Suprapubic skin (tissue), 3 donors: ENCODE results near the gene PRAMEF10.
"Not testable (repeated sequence)": the region's sequence is repeated elsewhere in the genome, so short reads cannot be mapped to it uniquely, and the experiment has no call there.

ENCODE experiments used
- POLR2AphosphoS5 ChIP-seq, 3 donors: sonication (generic); formaldehyde crosslinking; IDR thresholded peaks; one replicate each; pipeline ENCODE4 v1.6.1; 2017; ENCODE audit warnings: antibody characterized with exemption in 3 of 3
- TF ChIP-seq, protein P1 (sequence below), 2 donors: fragments of 200-600 bp in 1 of 2; fragments of 450-650 bp in 1 of 2; sonication (generic) in 1 of 2; IDR thresholded peaks; one replicate each; pipeline ENCODE4 v1.5.1; 2016 to 2019; ENCODE audit warnings: antibody characterized with exemption in 2 of 2, mild to moderate bottlenecking in 1 of 2, moderate library complexity in 1 of 2

DNA sequence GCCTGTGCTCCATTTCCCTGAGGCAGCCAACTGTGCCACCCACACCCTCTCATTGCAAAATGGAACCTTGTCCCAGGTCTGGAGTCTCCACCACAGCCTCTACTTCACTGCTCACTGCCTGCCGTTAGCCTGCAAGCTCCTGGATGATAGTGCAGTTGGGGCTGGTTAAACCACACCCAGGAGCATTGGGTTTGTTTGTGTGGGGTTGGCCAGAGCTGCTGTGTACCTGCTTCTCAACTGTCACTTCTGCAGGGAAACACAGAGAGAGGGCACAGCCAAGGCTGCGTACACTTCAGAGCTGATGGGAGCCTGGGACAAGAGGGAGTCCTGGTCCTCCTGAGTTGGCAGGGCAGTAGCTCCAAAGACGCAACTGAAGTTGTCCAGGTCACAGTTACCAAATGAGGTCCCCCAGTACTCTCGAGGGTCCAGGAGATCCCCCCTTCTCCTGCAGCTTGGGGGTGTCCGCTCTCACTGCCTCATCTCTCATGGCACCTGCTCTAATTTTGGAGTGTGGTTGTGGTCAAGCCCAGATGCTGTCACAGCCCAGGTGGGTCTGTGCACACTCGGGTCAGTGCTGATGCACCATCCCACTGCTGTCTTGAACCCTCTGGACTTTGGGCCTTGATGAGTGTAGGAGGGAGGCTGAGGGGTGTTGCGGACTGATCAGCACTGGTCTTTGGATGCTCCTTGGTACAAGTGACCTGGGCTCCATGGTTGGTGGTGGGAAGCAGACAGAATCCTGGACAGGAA, 34.8 kb downstream of the PRAMEF10 start:
- TF ChIP-seq, protein P1, sequence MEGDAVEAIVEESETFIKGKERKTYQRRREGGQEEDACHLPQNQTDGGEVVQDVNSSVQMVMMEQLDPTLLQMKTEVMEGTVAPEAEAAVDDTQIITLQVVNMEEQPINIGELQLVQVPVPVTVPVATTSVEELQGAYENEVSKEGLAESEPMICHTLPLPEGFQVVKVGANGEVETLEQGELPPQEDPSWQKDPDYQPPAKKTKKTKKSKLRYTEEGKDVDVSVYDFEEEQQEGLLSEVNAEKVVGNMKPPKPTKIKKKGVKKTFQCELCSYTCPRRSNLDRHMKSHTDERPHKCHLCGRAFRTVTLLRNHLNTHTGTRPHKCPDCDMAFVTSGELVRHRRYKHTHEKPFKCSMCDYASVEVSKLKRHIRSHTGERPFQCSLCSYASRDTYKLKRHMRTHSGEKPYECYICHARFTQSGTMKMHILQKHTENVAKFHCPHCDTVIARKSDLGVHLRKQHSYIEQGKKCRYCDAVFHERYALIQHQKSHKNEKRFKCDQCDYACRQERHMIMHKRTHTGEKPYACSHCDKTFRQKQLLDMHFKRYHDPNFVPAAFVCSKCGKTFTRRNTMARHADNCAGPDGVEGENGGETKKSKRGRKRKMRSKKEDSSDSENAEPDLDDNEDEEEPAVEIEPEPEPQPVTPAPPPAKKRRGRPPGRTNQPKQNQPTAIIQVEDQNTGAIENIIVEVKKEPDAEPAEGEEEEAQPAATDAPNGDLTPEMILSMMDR (IDR thresholded peaks at IDR 0.05): not testable (repeated sequence)
- TF ChIP-seq POLR2AphosphoS5 (IDR thresholded peaks at IDR 0.05): not testable (repeated sequence)
